GM15510 (cell line): ENCODE results near the gene CHST9.

ENCODE experiments used
- POLR2A ChIP-seq: IDR thresholded peaks from 3 replicates; pipeline ENCODE4 v1.6.1; 2011; ENCODE audit warnings: borderline replicate concordance; ENCODE audit not compliant: insufficient read length; ENCODE audit errors: extremely low read depth

Gene CHST9

DNA sequence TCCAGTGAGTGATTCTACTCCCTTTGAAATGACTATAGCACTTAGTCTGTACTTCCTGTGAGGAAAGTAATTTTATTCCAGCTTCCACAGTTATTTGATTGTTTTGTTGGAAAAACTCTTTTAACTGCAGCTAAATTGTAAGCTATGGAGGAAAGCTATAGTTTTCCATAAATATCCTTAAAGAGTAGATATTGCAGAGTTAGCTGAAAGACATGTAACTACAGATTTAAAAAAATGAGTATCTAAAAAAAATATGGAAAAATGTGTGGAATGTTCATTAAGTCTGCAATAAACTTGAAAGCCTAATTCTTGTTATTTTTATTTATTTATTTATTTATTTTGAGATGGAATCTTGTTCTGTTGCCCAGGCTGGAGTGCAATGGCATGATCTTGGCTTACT lies 262.8 kb downstream of the CHST9 start:
- TF ChIP-seq POLR2A: no peak

DNA sequence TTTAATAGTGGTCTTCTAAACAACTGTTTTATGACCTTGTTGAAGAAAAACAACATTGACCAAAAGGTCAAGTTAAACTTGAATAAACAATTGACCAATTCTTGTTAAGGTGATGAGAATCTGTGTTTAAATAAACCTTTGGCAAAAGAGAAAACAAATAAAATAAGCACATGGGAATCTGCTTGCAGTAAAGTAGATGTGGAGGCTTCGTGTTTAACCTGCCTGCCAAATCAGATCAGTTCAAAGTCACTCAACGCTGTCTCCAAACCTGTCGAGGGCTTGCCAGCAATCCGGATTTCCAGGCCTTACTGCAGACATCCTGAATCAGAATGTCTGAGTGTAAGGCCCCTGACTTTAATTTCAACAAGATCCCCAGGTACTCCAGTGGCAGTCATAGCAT lies 264.5 kb downstream of the CHST9 start:
- TF ChIP-seq POLR2A: no peak

DNA sequence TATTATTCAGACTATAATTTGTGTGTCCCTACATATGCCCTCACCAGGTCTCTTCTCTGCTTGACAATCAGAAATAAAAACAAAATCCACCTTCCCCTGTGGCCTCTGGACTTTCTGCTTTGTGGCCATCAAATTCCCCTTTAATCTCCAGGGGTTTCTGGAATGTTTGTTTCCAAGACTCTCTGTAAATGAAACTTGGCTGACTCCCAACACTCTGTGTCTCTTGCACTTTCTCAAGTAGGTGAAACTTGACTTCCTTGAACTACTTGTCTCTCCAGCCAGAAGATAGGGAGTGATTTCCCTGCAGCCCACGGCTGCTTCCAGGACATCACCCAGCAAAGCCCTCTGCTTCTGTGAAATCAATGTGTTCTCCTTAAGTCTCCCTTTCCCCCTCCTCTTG lies 265.5 kb downstream of the CHST9 start:
- TF ChIP-seq POLR2A: no peak

DNA sequence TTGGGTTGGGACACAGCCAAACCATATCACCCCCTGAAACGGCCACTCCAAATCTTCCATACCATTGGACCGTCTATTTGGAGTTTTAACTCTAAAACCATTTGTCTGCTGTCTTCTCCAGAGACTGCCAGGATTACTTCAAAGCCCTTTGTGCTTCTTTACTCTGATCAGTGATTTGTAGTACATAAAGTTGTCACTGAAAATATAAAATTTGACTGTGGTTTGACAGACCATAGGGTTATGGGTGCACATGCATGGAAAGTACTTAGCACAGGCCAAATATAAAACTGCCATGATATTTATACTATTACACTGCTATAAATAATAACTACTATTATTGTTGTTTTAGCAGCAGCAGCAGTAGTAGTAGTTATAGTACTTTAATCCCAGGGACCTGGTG lies 265.9 kb downstream of the CHST9 start:
- no peak for TF ChIP-seq POLR2A

GRCh38 chr18:26911840-26912239 lies 273.3 kb downstream of the CHST9 start:
- no peak for TF ChIP-seq POLR2A

DNA sequence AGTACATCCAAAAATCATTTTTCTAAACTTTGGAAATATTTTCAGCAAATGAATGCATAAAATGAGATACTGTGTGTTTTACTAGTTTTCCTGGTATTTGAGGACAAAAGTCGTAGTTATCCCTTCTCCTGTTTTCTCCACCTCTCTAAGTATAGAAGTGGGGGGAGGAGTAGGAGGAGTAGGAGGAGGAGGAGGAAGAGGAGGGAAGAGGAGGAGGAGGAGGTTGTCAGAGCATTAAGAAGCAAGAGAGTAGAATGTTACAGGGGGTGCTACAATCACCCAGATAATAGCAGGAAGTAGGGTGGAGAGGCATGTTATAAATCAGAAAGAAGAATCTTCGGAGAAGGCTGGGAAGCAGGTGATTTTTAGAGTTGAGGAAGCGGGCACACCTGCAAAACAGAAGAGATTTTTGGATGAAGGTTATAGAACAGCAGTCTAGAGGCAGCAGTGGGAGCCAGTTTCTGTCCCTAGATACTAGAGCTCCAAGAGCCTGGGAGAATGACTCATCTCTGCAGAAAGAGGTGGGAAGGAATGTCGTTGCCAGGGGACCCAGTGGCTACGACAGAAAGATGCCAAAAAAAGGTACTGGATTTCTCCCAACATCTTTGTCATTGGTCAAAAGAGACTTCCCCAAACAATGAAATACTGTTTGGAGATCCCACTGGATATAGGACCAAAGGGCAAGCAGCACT lies 275.4 kb downstream of the CHST9 start:
- TF ChIP-seq POLR2A: no peak

GRCh38 chr18:26908906-26909305 lies 276.2 kb downstream of the CHST9 start:
- TF ChIP-seq POLR2A: no peak

GRCh38 chr18:26902291-26902690 lies 282.8 kb downstream of the CHST9 start:
- TF ChIP-seq POLR2A: no peak

GRCh38 chr18:26901020-26901419 lies 284.1 kb downstream of the CHST9 start:
- no peak for TF ChIP-seq POLR2A

DNA sequence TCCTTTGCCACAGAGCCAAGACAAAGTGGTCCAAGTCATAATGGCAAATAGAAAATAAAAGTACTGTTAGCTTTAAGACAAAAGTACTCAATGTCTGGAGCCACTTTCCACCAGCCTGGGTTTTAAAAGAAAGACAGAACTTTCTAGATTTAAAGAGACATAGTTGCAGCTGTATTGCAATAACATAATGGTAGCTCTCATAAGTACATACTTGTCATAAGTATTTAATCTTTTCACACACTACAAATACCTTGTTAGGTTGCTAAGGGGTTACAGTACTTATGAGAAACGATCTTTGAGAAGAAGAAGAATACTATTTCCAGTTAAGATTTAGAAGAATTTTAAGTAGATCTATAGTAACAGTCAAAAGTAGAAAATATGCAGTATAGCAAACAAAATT lies 290.7 kb downstream of the CHST9 start:
- no peak for TF ChIP-seq POLR2A

DNA sequence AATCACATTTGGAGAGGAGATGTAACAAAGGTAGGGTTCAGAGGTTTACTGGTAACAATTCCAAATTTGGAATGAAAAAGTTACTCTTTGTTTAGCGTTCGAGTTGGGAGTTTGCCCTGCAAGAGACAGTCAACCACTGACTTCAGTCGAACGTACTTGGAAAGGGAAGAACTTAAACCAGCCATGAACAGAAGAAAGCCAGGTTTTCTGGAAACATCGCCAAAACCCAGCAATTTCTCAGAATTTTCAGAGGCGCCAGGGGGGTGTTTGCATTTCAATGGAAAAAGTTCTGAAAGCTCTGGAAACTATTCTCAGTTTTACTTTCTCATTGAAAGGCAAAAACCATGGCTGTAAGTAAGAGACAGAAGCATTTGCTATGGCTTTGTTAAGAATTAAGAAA lies 291.1 kb downstream of the CHST9 start:
- TF ChIP-seq POLR2A: no peak

GRCh38 chr18:26888259-26888658 lies 296.8 kb downstream of the CHST9 start:
- no peak for TF ChIP-seq POLR2A

DNA sequence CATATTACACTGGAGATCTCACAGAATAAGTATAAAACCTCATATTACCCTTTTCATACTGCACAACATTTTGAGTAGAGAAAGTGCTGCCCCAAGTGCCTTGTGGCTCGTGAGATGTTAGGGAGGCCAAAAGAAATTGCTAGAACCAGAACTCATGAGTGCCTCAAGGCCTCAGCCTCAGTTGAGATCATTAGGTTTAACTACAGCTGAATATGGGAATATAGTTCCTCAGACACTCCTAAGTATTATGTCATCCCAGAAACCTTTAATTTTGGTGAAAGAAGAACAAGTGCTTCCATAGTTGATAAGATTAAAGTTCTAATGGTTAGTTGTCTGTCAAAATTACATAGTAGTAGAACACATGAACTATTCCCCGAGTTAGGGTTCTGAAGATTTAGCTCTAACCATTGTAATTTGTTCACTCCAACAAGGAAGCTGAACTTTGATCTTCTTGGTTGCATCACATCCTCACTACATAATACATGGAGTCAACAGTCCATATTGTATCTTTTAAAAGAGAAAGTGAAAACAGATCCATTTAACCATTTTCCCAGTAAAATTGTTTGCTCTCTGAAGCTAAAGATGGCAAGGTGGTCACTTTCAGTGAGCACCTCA lies 310.0 kb downstream of the CHST9 start:
- no peak for TF ChIP-seq POLR2A

DNA sequence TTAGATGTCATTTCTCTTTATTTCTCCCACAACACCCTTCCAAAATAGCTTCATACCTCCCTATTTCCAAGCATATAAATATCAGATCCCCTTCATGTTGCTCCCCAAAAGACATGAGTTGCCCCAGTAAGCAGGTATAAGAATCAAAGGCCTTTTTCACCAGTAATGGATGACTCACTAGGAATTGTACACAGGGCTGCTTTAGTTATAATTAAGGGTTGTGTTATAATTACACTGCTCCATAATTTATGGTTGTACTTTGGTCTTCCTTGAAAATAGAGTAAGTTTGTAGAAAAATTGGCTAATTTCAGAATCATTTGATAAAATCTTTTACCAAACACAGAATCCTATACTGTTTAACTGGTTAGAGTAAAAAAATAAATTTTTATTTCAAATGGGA lies 310.8 kb downstream of the CHST9 start:
- no peak for TF ChIP-seq POLR2A

DNA sequence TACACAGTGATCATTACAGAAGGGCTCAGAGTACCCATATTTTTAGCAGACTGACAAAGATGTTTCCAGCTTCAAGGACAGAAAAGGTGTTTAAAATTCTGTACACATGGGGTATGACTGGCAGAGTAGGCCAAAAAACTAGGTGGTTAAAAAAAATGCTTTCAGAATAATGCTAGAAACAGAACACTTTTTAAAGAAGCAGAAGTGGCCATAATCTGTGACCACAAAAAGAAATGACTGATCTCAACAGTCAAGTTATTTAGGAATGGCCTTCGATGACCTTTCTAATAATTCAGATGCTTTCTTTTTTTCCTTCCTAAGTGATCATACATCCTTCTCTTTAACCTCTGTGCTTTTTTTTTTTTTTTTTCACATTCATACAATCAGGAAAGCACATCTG lies 315.5 kb downstream of the CHST9 start:
- TF ChIP-seq POLR2A: no peak

DNA sequence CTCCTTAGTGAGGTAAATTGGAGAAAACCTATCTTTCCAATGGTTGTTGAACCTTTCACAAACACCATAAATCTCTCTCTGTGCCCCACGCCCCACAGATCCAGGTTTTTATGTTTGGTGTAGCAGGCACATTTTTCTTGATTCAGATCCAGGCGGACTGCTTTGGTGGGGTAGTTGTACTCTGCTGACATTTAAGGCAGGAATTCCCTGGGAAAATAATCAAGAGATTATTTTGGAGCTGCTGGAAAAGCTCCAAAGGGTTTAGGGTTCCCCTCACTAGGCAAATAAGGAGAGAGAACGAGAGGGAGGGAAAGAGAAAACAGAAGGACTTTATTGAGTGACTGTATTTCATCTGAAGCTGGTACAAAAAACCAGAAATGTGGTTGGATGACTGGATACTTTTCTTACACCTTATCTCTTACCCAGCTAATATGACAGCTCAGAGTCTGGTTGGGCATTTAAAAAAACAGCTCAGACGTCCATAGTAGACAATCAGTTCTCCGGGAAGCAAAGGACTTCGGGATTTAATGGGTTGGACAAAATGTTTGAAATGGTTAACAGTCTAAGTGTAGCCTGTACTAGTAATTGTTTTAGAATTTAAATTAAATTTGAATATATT lies 316.0 kb downstream of the CHST9 start:
- no peak for TF ChIP-seq POLR2A
